IPS-NIHi7 (cell line): ENCODE results near the gene FBXL7.

Experiments used
- DNase-seq: peaks from one replicate; pipeline ENCODE4 v3.0.0; 2012; ENCODE audit warnings: mixed read lengths; ENCODE audit errors: extremely low spot score

Gene FBXL7

GRCh38 chr5:15612915-15613635 lies 113.1 kb downstream of the FBXL7 start:
- DNase-seq, result no peak

DNA sequence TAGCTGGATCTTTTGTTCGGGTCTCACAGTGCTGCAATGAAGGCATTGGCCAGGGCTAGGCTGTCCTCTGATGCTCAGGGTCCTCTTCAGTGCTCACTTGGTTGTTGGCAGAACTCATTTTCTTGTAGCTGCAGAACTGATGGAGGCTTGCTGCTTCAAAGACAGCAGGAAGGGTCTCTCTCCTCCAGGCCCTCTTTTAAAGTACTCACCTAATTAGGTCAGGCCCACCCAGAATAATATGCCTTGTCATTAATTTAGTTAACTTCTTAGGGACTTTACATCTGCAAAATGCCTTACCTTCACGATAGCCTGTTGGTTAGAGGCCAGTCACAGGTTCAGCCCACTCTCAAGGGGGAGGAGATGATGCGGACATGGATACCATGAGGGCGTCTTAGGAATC lies 114.7 kb downstream of the FBXL7 start:
- no peak for DNase-seq

GRCh38 chr5:15615859-15616258 lies 115.9 kb downstream of the FBXL7 start:
- no peak for DNase-seq

DNA sequence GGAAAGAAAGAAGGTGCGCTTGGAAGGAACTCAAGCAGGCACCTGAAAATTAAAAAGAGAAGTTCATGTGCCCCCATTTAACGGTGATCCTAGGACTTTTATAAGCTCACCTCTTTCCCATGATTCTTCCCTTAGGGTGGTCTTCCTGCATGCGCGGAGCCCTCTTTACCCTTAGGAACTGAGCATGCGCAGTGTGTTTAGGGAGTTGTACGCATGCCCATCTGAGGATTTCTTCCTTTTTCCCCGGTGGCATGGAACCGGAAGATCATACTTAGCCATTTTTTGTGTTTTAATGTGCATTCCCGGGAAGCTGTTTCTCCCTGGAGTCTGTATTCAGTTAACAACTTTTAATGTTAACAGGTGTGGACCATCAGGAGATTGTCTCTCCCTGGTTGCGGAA lies 119.0 kb downstream of the FBXL7 start:
- no peak for DNase-seq

DNA sequence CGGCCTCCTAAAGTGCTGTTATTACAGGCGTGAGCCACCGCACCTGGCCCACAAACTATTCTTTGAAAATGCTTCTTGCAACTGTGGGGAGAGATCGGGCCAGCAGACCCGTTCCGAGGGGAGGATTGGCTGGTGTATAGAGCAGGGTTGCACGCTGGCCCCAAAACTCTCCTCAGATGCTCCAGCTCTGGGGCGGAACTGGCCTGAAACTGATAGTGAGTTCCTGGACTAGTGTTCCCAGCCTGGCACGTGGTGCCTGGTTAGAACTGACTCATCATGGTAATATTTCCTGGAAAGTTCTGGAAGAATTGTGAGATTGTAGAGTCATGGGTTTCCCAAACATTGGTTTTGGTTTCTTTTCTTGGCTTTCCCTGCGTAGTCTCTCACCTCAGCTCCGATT lies 120.5 kb downstream of the FBXL7 start:
- no peak for DNase-seq

DNA sequence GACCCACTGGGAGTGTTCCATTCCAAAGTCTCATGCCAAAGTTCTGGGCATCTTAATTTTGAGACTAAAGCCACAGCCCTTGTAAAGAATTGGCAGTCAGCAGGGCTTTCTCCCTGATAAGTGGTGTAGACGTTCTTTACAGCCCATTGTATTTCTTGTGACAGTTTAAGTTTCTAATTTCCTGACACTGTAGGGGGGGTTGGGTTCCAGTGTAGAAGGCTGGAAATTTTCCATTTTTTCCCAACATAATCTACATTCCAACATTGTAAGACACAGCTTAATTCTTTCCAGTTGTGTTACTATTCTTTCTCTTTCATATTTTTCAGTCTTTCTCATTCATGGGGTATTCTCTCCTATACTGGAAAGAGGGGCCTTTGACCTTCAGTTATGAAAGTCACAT lies 121.1 kb downstream of the FBXL7 start:
- no peak for DNase-seq

DNA sequence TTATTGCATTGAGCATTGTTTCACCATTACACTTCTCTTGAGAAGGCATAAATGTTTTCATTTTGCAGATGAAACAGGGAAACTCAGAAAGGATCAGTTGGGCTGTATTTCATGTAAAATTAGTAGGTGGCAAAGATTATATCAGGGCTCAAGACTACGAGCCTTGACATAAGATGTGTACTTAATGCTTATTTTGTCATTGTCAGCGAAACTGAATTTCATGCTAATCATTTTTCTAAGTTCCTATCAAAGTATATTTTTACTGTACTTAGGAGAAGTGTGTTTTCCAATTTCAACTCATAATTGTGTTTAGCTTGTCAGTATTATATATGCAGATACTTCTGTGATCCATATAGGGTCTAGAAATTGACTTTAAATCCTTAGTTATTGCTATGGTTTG lies 123.8 kb downstream of the FBXL7 start:
- no peak for DNase-seq

GRCh38 chr5:15627109-15627508 lies 127.1 kb downstream of the FBXL7 start:
- DNase-seq, result no peak

DNA sequence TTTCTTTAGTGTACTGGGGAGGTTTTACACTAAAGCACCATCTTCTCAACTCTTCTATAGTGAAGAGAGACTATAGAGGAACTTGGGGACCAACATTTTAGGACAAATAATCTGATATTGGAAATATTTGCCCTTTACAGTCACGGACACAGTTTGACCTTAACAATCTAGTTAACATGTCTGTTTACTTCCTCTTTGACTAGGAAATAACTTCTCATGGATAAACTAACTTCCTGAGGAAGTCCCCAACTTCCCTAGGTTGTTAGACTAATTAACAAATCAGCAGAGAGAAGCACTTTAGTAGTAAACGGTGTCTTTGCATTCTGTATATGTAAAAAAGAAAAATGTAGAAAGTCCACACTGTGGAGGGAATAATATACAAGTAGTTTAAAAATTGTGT lies 127.7 kb downstream of the FBXL7 start:
- DNase-seq, result no peak

DNA sequence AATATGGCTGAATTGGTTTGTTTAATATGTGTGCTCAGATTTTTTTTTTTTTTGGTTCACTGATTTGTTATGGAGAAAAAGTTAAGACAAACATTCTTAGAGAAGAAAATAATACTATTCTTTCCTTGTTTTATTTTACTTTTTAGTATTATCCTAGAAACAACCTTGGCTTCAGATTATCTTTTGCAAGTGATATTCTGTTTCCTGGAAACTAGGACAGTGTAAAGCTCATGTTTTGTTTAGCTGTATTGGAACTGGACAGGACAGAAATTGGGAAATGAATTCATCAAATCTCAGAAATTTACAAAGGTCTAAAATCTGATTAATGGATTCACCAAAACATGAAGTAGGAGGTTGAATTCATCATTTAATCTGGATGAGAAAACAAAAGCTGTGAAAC lies 130.5 kb downstream of the FBXL7 start:
- DNase-seq, result no peak

- DNase-seq, result no peak
These were observed 134.8 kb downstream of the FBXL7 start for GRCh38 chr5:15634591-15635288.

GRCh38 chr5:15635289-15635616 lies 135.3 kb downstream of the FBXL7 start:
- DNase-seq, result no peak

DNA sequence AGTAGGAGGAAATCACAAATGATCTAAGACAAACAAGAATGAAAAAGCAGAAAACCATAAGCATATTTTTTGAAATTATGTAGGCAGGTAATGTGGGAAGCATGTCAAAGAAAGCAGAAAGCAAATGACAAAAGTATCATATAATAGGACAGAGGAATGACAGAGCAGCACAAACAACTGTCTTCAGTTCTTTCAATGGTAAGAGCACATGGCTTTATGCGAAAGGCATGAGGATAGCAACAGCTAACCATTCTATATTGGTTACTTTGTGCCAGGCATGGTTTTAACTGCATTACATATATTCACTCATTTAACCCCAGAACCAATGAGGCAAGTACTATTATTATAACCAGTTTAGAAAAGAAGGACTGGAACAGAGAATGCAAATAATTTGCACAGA lies 137.4 kb downstream of the FBXL7 start:
- no peak for DNase-seq

DNA sequence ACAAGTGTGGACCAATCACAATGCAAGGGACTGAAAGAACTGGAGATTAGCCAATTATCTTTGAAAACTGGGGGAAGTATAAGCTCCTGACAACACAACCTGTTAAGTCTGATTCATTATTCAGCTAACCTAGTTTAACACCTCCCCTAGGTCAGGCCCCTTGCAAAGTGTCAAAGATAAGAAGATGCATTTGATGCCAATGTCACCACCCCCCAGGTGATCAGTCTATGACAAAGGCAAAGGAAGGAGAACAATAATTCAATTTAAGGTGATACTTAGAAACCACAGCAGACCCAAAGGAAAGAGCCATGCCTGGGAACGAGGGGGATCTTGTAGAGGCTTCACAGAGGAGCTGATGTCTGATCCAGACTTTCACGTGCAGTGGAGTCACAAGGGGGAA lies 137.9 kb downstream of the FBXL7 start:
- DNase-seq, result no peak

DNA sequence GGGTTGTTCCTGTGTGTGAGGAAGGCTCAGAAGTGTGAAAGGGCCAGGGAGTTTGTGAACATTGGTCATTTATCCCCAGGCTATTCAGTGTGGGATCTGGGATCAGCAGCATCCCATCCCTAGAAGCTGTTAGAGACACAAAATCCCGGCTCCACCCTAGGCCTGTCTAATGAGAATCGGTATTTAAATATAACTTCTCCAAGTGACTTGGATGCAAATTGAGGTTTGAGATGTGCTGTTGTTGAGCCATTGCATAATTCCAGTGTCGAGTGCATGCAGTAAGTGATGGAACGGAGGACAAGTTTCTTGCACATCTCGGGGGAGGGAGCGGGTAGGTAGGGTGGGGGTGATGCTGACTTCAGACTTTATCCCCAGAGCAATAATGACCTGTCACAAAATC lies 138.3 kb downstream of the FBXL7 start:
- no peak for DNase-seq

- no peak for DNase-seq
These were observed 139.3 kb downstream of the FBXL7 start for GRCh38 chr5:15639288-15639687.

GRCh38 chr5:15640116-15640515 lies 140.1 kb downstream of the FBXL7 start:
- DNase-seq, result no peak

DNA sequence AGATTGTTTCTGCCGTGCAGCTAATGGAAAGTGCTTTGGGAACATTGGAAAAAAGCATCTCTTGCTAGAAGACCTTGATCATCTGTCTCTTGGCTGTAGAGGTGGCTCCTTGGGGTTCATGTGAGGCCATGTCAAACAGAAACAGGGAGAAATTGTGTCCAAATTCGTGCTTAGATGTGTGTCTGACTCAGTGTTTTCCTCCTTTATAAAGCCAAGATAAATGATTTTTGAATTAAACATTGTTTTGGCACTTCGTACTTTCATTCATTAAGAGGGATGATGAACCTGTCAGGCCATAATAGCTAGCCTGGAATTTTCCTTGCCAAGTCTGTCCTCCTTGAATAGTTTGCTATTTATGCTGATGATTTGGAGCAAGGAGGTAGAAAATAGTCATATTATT lies 143.8 kb downstream of the FBXL7 start:
- DNase-seq, result no peak

GRCh38 chr5:15645381-15646160 lies 145.6 kb downstream of the FBXL7 start:
- peak; percentile 19 for DNase-seq

GRCh38 chr5:15646371-15646770 lies 146.4 kb downstream of the FBXL7 start:
- DNase-seq, result no peak

DNA sequence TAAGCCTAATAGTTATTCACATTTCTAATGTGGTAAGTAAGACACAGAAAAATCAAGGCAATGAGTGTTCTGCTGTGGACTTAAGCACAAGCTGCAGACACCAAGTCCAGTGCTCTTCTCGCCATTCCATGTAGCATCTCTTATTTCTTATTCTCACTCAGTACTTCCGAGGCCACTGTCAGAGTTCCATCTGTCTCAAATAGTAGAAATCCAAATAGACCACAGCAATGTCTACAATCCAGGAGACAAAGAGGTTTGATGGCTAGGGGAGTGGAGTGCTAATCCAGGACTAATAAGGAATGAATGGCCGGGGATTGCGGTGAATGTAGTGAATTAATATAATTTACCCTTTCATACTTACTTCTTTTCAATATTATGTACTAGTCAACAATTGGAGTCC lies 147.3 kb downstream of the FBXL7 start:
- DNase-seq, result no peak

GRCh38 chr5:15650266-15650665 lies 150.3 kb downstream of the FBXL7 start:
- DNase-seq, result no peak

DNA sequence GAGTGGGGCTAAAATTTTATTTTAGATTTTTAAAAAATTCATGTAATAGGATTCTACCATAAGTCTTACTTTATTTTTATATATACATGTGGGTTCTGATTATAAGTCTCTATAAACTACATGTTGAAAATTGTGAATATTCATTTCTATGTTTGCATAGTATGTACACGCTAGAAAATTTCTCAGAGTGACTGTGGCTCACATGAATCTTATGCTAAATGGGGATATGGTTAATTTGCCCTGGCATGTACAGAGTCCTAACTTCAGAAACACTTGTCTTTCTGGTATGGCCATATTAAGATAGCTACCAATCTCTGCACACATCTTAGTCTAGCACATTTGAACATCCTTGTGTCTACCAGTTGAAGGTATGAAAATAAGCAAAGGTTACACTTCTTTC lies 154.8 kb downstream of the FBXL7 start:
- no peak for DNase-seq
